HEK293 (cell line): Measurements from ENCODE around the gene SLC6A2.

Experiments used
- OSR2 ChIP-seq: fragments of 450-650 bp; formaldehyde crosslinking; IDR thresholded peaks from 2 replicates; pipeline ENCODE4 v1.5.1; 2016; ENCODE audit warnings: missing biosample characterization, missing genetic modification characterization
- REST ChIP-seq: fragments of 450-650 bp; formaldehyde crosslinking; IDR thresholded peaks from 2 replicates; pipeline ENCODE4 v1.5.1; 2016; ENCODE audit warnings: missing biosample characterization, missing genetic modification characterization
- SALL2 ChIP-seq: fragments of 450-650 bp; formaldehyde crosslinking; IDR thresholded peaks from 2 replicates; pipeline ENCODE4 v1.5.0; 2017; ENCODE audit warnings: missing biosample characterization, mild to moderate bottlenecking, missing genetic modification characterization, borderline replicate concordance
- YY1 ChIP-seq: fragments of 450-650 bp; formaldehyde crosslinking; IDR thresholded peaks from 2 replicates; pipeline ENCODE4 v1.5.1; 2018; ENCODE audit warnings: missing biosample characterization, missing genetic modification characterization
- ZNF221 ChIP-seq: fragments of 450-650 bp; formaldehyde crosslinking; IDR thresholded peaks from 2 replicates; pipeline ENCODE4 v1.5.1; 2017; ENCODE audit warnings: missing biosample characterization, missing genetic modification characterization, borderline replicate concordance
- ZNF24 ChIP-seq: fragments of 450-650 bp; formaldehyde crosslinking; IDR thresholded peaks from 2 replicates; pipeline ENCODE4 v1.5.1; 2016; ENCODE audit warnings: missing biosample characterization, missing genetic modification characterization
- ZNF335 ChIP-seq: fragments of 450-650 bp; formaldehyde crosslinking; conservative IDR thresholded peaks from 2 replicates; pipeline ENCODE4 v1.5.1; 2016; ENCODE audit warnings: missing biosample characterization, missing genetic modification characterization
- ZNF701 ChIP-seq: fragments of 450-650 bp; formaldehyde crosslinking; IDR thresholded peaks from 2 replicates; pipeline ENCODE4 v1.5.1; 2016; ENCODE audit warnings: missing biosample characterization, missing genetic modification characterization
- ZNF777 ChIP-seq: fragments of 450-650 bp; formaldehyde crosslinking; IDR thresholded peaks from 2 replicates; pipeline ENCODE4 v1.5.1; 2017; ENCODE audit warnings: missing biosample characterization, missing genetic modification characterization, borderline replicate concordance
- TF ChIP-seq, protein P1 (sequence below): fragments of 450-650 bp; formaldehyde crosslinking; IDR thresholded peaks from 2 replicates; pipeline ENCODE4 v1.5.1; 2016; ENCODE audit warnings: missing biosample characterization, missing genetic modification characterization, borderline replicate concordance
- TF ChIP-seq, protein P2 (sequence below): IDR thresholded peaks from 2 replicates; pipeline ENCODE4 v1.6.1; 2011; ENCODE audit warnings: mild to moderate bottlenecking, low read depth, low read length, borderline replicate concordance
- TF ChIP-seq, protein P3 (sequence below): fragments of 450-650 bp; formaldehyde crosslinking; IDR thresholded peaks from 2 replicates; pipeline ENCODE4 v1.5.1; 2016; ENCODE audit warnings: missing biosample characterization, missing genetic modification characterization

DNA sequence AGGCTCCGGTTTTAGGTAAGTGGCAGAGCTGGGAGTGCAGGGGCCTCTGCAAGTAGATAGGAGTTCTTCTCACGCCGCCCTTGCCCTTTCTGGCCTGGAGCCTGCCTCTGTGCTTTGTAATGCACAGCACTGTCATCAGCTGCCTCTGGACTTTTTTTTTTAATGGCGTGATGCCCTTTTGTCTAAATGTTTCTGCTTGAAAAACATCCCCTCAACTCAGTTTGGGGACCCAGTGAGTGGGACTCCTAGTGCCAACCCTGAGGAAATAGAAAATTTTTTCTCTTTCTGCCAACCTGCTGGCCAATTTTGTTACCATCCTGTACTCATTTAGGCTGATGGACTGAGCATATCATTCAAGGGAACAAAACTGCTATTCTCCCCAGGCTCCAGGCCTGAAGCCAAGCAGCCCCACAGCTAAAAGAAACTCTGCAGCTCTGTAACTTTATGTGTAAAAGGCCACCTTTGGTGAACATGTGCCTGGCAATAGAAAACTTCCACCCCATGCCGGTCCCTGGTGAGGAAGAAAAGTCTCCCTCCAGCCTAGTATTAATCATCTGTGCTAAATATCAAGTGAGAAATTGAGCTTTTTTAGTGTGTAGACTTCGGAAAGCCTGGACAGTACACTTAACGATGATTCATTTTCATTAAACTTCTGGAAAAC lies 22.5 kb downstream of the SLC6A2 start:
- TF ChIP-seq ZNF24 (tag by site-specific recombination), result no peak
- no peak for TF ChIP-seq SALL2
- TF ChIP-seq, protein P1, sequence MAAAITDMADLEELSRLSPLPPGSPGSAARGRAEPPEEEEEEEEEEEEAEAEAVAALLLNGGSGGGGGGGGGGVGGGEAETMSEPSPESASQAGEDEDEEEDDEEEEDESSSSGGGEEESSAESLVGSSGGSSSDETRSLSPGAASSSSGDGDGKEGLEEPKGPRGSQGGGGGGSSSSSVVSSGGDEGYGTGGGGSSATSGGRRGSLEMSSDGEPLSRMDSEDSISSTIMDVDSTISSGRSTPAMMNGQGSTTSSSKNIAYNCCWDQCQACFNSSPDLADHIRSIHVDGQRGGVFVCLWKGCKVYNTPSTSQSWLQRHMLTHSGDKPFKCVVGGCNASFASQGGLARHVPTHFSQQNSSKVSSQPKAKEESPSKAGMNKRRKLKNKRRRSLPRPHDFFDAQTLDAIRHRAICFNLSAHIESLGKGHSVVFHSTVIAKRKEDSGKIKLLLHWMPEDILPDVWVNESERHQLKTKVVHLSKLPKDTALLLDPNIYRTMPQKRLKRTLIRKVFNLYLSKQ (tag by site-specific recombination), result no peak
- no peak for TF ChIP-seq OSR2 (tag by site-specific recombination)
- no peak for TF ChIP-seq REST
- no peak for TF ChIP-seq ZNF221 (tag by site-specific recombination)
- TF ChIP-seq, protein P2, sequence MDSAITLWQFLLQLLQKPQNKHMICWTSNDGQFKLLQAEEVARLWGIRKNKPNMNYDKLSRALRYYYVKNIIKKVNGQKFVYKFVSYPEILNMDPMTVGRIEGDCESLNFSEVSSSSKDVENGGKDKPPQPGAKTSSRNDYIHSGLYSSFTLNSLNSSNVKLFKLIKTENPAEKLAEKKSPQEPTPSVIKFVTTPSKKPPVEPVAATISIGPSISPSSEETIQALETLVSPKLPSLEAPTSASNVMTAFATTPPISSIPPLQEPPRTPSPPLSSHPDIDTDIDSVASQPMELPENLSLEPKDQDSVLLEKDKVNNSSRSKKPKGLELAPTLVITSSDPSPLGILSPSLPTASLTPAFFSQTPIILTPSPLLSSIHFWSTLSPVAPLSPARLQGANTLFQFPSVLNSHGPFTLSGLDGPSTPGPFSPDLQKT, result no peak
- TF ChIP-seq, protein P3, sequence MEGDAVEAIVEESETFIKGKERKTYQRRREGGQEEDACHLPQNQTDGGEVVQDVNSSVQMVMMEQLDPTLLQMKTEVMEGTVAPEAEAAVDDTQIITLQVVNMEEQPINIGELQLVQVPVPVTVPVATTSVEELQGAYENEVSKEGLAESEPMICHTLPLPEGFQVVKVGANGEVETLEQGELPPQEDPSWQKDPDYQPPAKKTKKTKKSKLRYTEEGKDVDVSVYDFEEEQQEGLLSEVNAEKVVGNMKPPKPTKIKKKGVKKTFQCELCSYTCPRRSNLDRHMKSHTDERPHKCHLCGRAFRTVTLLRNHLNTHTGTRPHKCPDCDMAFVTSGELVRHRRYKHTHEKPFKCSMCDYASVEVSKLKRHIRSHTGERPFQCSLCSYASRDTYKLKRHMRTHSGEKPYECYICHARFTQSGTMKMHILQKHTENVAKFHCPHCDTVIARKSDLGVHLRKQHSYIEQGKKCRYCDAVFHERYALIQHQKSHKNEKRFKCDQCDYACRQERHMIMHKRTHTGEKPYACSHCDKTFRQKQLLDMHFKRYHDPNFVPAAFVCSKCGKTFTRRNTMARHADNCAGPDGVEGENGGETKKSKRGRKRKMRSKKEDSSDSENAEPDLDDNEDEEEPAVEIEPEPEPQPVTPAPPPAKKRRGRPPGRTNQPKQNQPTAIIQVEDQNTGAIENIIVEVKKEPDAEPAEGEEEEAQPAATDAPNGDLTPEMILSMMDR, result no peak
- no peak for TF ChIP-seq ZNF777
- TF ChIP-seq ZNF335 (tag by site-specific recombination), result no peak
- TF ChIP-seq YY1 (tag by site-specific recombination), result no peak
- TF ChIP-seq ZNF701 (tag by site-specific recombination), result no peak
